Vagina (tissue), 2 donors: ENCODE results near the gene UBL4B.

ENCODE experiments used
- POLR2A ChIP-seq, 2 donors: fragments of 450-650 bp; IDR thresholded peaks; one replicate each; pipeline ENCODE4 v1.6.1; 2017; ENCODE audit warnings: antibody characterized with exemption in 2 of 2, mild to moderate bottlenecking in 2 of 2, moderate library complexity in 2 of 2
- TF ChIP-seq, protein P1 (sequence below), 3 experiments: fragments of 450-650 bp in 2 of 3; fragments of 200-600 bp in 1 of 3; sonication (generic) in 1 of 3; IDR thresholded peaks; one replicate each; pipeline ENCODE4 v1.5.1; 2017 to 2019; ENCODE audit warnings: antibody characterized with exemption in 3 of 3, mild to moderate bottlenecking in 2 of 3, moderate library complexity in 2 of 3

DNA sequence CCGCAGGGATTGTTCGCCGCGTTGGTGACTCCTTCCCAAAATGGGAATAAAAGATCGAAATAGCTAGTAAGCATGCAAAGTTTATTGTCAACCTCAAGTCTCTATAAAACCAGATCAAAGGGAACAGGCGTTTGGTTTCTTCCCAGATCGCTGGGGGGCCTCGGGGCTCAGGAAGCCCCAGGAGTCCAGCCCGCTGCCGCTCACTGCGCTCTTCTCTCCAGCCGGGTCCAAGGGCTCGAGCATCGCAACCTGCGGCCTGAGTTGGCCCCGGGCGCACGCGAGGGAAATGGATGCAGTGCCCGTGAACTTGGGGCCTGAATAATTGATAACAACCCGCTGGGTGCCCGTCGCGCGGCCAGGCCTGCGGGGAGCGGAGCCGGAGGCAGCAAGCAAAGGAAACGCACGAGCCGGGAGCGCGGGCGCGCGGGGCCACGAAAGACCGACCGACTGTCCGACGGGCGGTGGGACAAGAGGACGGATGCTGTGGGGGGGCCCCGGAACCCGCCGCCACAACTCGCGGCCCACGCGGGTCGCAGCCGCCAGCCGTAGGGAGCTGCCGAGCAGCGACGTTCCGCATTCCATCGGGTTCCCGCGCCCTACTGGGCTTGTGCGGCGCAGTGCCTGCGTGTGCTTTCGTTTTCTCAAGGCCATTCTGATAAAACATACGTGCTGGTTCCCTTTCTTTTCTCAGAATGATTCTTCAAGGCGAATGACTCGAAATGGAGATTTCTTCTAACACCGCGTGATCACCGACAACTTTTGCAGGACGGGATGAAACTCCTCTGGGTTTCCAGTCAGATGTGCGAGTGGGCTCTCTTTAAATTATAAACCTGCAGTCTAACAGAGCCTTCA lies 27.8 kb upstream of the UBL4B start:
- TF ChIP-seq, protein P1, sequence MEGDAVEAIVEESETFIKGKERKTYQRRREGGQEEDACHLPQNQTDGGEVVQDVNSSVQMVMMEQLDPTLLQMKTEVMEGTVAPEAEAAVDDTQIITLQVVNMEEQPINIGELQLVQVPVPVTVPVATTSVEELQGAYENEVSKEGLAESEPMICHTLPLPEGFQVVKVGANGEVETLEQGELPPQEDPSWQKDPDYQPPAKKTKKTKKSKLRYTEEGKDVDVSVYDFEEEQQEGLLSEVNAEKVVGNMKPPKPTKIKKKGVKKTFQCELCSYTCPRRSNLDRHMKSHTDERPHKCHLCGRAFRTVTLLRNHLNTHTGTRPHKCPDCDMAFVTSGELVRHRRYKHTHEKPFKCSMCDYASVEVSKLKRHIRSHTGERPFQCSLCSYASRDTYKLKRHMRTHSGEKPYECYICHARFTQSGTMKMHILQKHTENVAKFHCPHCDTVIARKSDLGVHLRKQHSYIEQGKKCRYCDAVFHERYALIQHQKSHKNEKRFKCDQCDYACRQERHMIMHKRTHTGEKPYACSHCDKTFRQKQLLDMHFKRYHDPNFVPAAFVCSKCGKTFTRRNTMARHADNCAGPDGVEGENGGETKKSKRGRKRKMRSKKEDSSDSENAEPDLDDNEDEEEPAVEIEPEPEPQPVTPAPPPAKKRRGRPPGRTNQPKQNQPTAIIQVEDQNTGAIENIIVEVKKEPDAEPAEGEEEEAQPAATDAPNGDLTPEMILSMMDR (IDR thresholded peaks at IDR 0.05) = peak in 1 of 3 experiments; percentile 9
- peak in 1 of 2 donors; percentile 41 for TF ChIP-seq POLR2A (IDR thresholded peaks at IDR 0.05)
